ENCODE measurements around the gene FGD6. TPM values are rescaled to one million over a fixed set of nuclear protein-coding genes. Genes with fewer than 3 reads are reported as not detected.
"Not testable (repeated sequence)": the region's sequence is repeated elsewhere in the genome, so short reads cannot be mapped to it uniquely, and the experiment has no call there.

FGD6 gene
- total RNA-seq, 1 donor from 2014 or later: 14.1 TPM

- DNase-seq: no peak
Measured at GRCh38 chr12:95178136-95178535, 39.1 kb downstream of the FGD6 start.

GRCh38 chr12:95177201-95177768, 40.0 kb downstream of the FGD6 start:
- DNase-seq: no peak

- peak; percentile 6 for DNase-seq
Measured at GRCh38 chr12:95173392-95174251, 43.6 kb downstream of the FGD6 start.

- no peak for DNase-seq
Measured at GRCh38 chr12:95169368-95169767, 47.9 kb downstream of the FGD6 start.

GRCh38 chr12:95168746-95169145, 48.5 kb downstream of the FGD6 start:
- no peak for DNase-seq

- no peak for DNase-seq
Measured at GRCh38 chr12:95164656-95165055, 52.6 kb downstream of the FGD6 start.

- DNase-seq: no peak
Measured at GRCh38 chr12:95158919-95159318, 58.3 kb downstream of the FGD6 start.

- DNase-seq: no peak
Measured at GRCh38 chr12:95151821-95152220, 65.4 kb downstream of the FGD6 start.

- no peak for DNase-seq
Measured at GRCh38 chr12:95151406-95151805, 65.9 kb downstream of the FGD6 start.

- DNase-seq: no peak
Measured at GRCh38 chr12:95150501-95150900, 66.8 kb downstream of the FGD6 start.

- DNase-seq: no peak
Measured at GRCh38 chr12:95147866-95148265, 69.4 kb downstream of the FGD6 start.

- no peak for DNase-seq
Measured at GRCh38 chr12:95146769-95147168, 70.5 kb downstream of the FGD6 start.

- no peak for DNase-seq
Measured at GRCh38 chr12:95143621-95144205, 73.6 kb downstream of the FGD6 start.

- DNase-seq: no peak
Measured at GRCh38 chr12:95142431-95143151, 74.7 kb downstream of the FGD6 start.

- peak; percentile 55 for DNase-seq
Measured at GRCh38 chr12:95141310-95141709, 76.0 kb downstream of the FGD6 start.

- DNase-seq: not testable (repeated sequence)
Measured at GRCh38 chr12:95138031-95138430, 79.2 kb downstream of the FGD6 start.

- no peak for DNase-seq
Measured at GRCh38 chr12:95136598-95136997, 80.7 kb downstream of the FGD6 start.

- DNase-seq: no peak
Measured at GRCh38 chr12:95134085-95134484, 83.2 kb downstream of the FGD6 start.

GRCh38 chr12:95131589-95132340, 85.5 kb downstream of the FGD6 start:
- no peak for DNase-seq

- DNase-seq: no peak
Measured at GRCh38 chr12:95130096-95130495, 87.2 kb downstream of the FGD6 start.

- no peak for DNase-seq
Measured at GRCh38 chr12:95129115-95129514, 88.2 kb downstream of the FGD6 start.

- DNase-seq: no peak
Measured at GRCh38 chr12:95126736-95127135, 90.5 kb downstream of the FGD6 start.
